Measurements from ENCODE around the gene MRPS18B. TPM values are rescaled to one million over a fixed set of nuclear protein-coding genes. Genes with fewer than 3 reads are reported as not detected.

Gene MRPS18B
- total and polyA plus RNA-seq, 2 of the 13 experiments (the other 11 are each of a cell fraction or from before 2014, with no cell fraction given) = 125 to 131 TPM

- TF ChIP-seq ZNF788 (CRISPR knock-in tag; IDR thresholded peaks at IDR 0.05; ENCODE audit: borderline replicate concordance) = peak; percentile 96; the same call in 1 of the 2 replicates
- TF ChIP-seq RFX3 (CRISPR knock-in tag; IDR thresholded peaks at IDR 0.05) = no peak
- TF ChIP-seq MTERF4 (CRISPR knock-in tag; IDR thresholded peaks at IDR 0.05) = peak; percentile 97
- TF ChIP-seq ZNF484 (CRISPR knock-in tag; IDR thresholded peaks at IDR 0.05; ENCODE audit: borderline replicate concordance, low read depth) = peak; percentile 86; the same call in 1 of the 2 replicates
- peak; percentile 88; the same call in 1 of the 2 replicates for TF ChIP-seq ZNF790 (CRISPR knock-in tag; IDR thresholded peaks at IDR 0.05; ENCODE audit: borderline replicate concordance)
- no peak for TF ChIP-seq ZBTB8A (CRISPR knock-in tag; IDR thresholded peaks at IDR 0.05; ENCODE audit: borderline replicate concordance, low read depth)
- TF ChIP-seq KDM2A (CRISPR knock-in tag; IDR thresholded peaks at IDR 0.05; ENCODE audit: borderline replicate concordance, low read depth) = peak; percentile 99
- TF ChIP-seq ZNF547 (CRISPR knock-in tag; IDR thresholded peaks at IDR 0.05) = peak; percentile 99
- TF ChIP-seq RNF2 (conservative IDR thresholded peaks at IDR 0.05; ENCODE audit: low read depth) = no peak; the same call in 1 of the 2 replicates
- TF ChIP-seq ZNF430 (CRISPR knock-in tag; IDR thresholded peaks at IDR 0.05) = peak; percentile 92
- peak; percentile 95; the same call in 1 of the 2 replicates for TF ChIP-seq ZNF724P (CRISPR knock-in tag; IDR thresholded peaks at IDR 0.05; ENCODE audit: borderline replicate concordance)
- no peak for TF ChIP-seq REL (CRISPR knock-in tag; conservative IDR thresholded peaks at IDR 0.05)
- peak; percentile 94 for TF ChIP-seq RXRB (CRISPR knock-in tag; IDR thresholded peaks at IDR 0.05; ENCODE audit: borderline replicate concordance)
- TF ChIP-seq ZNF20 (CRISPR knock-in tag; IDR thresholded peaks at IDR 0.05) = no peak
- peak; percentile 97 for TF ChIP-seq ZFX (CRISPR knock-in tag; IDR thresholded peaks at IDR 0.05; ENCODE audit: low read depth)
- TF ChIP-seq HNRNPK (IDR thresholded peaks at IDR 0.05; ENCODE audit: low read depth, low read length, poor library complexity, severe bottlenecking) = peak; percentile 98
- TF ChIP-seq MEIS1 (CRISPR knock-in tag; IDR thresholded peaks at IDR 0.05; ENCODE audit: borderline replicate concordance) = peak; percentile 90; the same call in 1 of the 2 replicates
- TF ChIP-seq, protein P1, sequence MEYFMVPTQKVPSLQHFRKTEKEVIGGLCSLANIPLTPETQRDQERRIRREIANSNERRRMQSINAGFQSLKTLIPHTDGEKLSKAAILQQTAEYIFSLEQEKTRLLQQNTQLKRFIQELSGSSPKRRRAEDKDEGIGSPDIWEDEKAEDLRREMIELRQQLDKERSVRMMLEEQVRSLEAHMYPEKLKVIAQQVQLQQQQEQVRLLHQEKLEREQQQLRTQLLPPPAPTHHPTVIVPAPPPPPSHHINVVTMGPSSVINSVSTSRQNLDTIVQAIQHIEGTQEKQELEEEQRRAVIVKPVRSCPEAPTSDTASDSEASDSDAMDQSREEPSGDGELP (IDR thresholded peaks at IDR 0.05; ENCODE audit: borderline replicate concordance, low read depth) = no peak
- no peak for TF ChIP-seq TCF12 (IDR thresholded peaks at IDR 0.05)
- TF ChIP-seq TCF12 (CRISPR knock-in tag; IDR thresholded peaks at IDR 0.05) = peak; percentile 97
- peak; percentile 97; the same call in 1 of the 2 replicates for TF ChIP-seq MTA1 (CRISPR knock-in tag; IDR thresholded peaks at IDR 0.05; ENCODE audit: borderline replicate concordance)
- TF ChIP-seq, protein P2, sequence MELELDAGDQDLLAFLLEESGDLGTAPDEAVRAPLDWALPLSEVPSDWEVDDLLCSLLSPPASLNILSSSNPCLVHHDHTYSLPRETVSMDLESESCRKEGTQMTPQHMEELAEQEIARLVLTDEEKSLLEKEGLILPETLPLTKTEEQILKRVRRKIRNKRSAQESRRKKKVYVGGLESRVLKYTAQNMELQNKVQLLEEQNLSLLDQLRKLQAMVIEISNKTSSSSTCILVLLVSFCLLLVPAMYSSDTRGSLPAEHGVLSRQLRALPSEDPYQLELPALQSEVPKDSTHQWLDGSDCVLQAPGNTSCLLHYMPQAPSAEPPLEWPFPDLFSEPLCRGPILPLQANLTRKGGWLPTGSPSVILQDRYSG (CRISPR knock-in tag; IDR thresholded peaks at IDR 0.05) = peak; percentile 85; the same call in 1 of the 2 replicates
- TF ChIP-seq E2F5 (CRISPR knock-in tag; conservative IDR thresholded peaks at IDR 0.05) = no peak
- TF ChIP-seq ZNF232 (CRISPR knock-in tag; IDR thresholded peaks at IDR 0.05; ENCODE audit: borderline replicate concordance) = peak; percentile 93
- TF ChIP-seq MZF1 (CRISPR knock-in tag; IDR thresholded peaks at IDR 0.05; ENCODE audit: borderline replicate concordance) = peak; percentile 37; the same call in 1 of the 2 replicates
Observed at GRCh38 chr6:30647242-30648116, 29.8 kb downstream of the MRPS18B start (continued).

Measured in HepG2 (cell line).